ENCODE measurements around the gene HAGHL. TPM values are rescaled to one million over a fixed set of nuclear protein-coding genes. Genes with fewer than 3 reads are reported as not detected.

The HAGHL gene
- total and polyA plus RNA-seq, 2 of the 8 experiments (the other 6 are each of a cell fraction or from before 2014, with no cell fraction given): 26.6 to 26.9 TPM

DNA sequence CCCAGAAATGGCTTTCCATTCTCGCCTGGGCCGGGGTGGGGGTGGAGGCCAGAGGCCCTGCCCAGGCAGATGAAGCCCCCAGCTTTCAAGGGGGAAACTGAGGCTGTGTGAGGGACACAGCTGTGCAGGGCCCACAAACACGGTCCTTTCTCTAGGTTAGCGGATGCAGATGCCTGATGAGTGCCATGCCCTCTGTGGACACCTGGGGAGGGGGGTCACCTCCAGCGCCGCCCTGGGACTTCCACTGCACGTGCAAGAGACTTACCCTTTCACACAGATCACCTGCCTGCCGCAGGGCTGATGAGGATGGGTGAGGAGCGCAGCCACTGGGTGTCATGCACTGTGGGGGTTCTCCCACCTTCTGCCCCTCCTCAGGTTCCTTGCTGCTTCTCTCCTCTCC, 8.5 kb upstream of the HAGHL start:
- peaks cover 0 to 29% (median 19%) of the 10 kb centered on the region in 4 experiments; a peak in 5 of 7 replicates for H3K4me1 ChIP-seq (replicated peaks in 1 of 4; ENCODE audit: control insufficient read depth in 3 of 4, insufficient read depth in 4 of 4, low read length in 3 of 4)
- no peak overlapping the region for H3K4ac ChIP-seq (replicated peaks; ENCODE audit: insufficient read length, low read depth, low read length)
- no peak overlapping the region for H4K5ac ChIP-seq (ENCODE audit: insufficient read length, low read depth, low read length)
- DNase-seq (ENCODE audit: low read depth in 1 of 2, low spot score in 2 of 2) (no peak), FAIRE-seq (no peak)
- no peak overlapping the region for H2AK5ac ChIP-seq (ENCODE audit: low read depth, low read length)
- peaks cover 0 to 41% (median 24%) of the 10 kb centered on the region in 4 experiments; a peak in 6 of 7 replicates for H3K27me3 ChIP-seq (replicated peaks in 1 of 4; ENCODE audit: control insufficient read depth in 3 of 4, extremely low read depth in 1 of 4, insufficient read depth in 3 of 4, low read length in 3 of 4)
- TF ChIP-seq BCL11A (IDR thresholded peaks at IDR 0.05; ENCODE audit: low read depth in 2 of 2, low read length in 2 of 2): no peak
- TF ChIP-seq POLR2AphosphoS5 (IDR thresholded peaks at IDR 0.05; ENCODE audit: low read depth, low read length): no peak
- no peak for TF ChIP-seq ASH2L (IDR thresholded peaks at IDR 0.05; ENCODE audit: low read length)
- no peak for TF ChIP-seq TEAD4 (IDR thresholded peaks at IDR 0.05; ENCODE audit: low read depth, low read length)
- no peak for TF ChIP-seq JUND (IDR thresholded peaks at IDR 0.05; ENCODE audit: low read length)
- TF ChIP-seq SIRT6 (IDR thresholded peaks at IDR 0.05; ENCODE audit: low read length): no peak
- TF ChIP-seq TAF1 (IDR thresholded peaks at IDR 0.05; ENCODE audit: low read depth, low read length): no peak
- no peak for TF ChIP-seq EP300 (IDR thresholded peaks at IDR 0.05; ENCODE audit: borderline replicate concordance in 1 of 2, low read depth in 2 of 2, low read length in 2 of 2)
- no peak for TF ChIP-seq CTBP2 (IDR thresholded peaks at IDR 0.05; ENCODE audit: borderline replicate concordance, insufficient read depth, insufficient read length, low read length)
- H3K9me3 ChIP-seq (ENCODE audit: insufficient read depth in 2 of 2, low read depth in 1 of 2, low read length in 1 of 2): no peaks in the 10 kb centered on the region; a peak in 1 of 4 replicates
- ChIA-PET POLR2A (ENCODE audit: partially characterized antibody) (interaction anchor here (1.1 to 23.0 kb wide), 4 partner anchors 2 to 83 kb away, joined by 5 to 353 read pairs (median 204); partner anchors contain the start of genes ANTKMT, CCDC78, CIAO3 and GNG13), CTCF (ENCODE audit: partially characterized antibody) (interaction anchor here (32.4 to 35.8 kb wide), 3 partner anchors 1 to 66 kb away, joined by 424 to 977 read pairs (median 977); partner anchors contain the start of genes ANTKMT, CCDC78, CHTF18 and CIAO3)
- H4K8ac ChIP-seq (ENCODE audit: extremely low read depth, insufficient read depth, low read length): peak overlapping the region; percentile 35; the same call in 1 of the 2 replicates
- H3K18ac ChIP-seq (ENCODE audit: extremely low read depth, low read length): no peak overlapping the region
- no peak overlapping the region for H2BK120ac ChIP-seq (replicated peaks; ENCODE audit: low read depth, low read length)
- no peak overlapping the region for H3K9ac ChIP-seq (replicated peaks in 1 of 4; ENCODE audit: extremely low read depth in 1 of 4, low read depth in 3 of 4, low read length in 3 of 4)
- H2BK15ac ChIP-seq (ENCODE audit: low read length): no peak overlapping the region; the same call in 1 of the 2 replicates
- H2AFZ ChIP-seq (ENCODE audit: low read length): no peak overlapping the region
- H4K20me1 ChIP-seq (replicated peaks in 1 of 2; ENCODE audit: control insufficient read depth in 1 of 2, insufficient read depth in 2 of 2, low read length in 2 of 2): peaks cover 6 to 18% of the 10 kb centered on the region in 2 experiments
- no peak overlapping the region for H3K4me2 ChIP-seq (ENCODE audit: insufficient read depth in 1 of 2, low read depth in 2 of 2, low read length in 2 of 2)
- H3K4me3 ChIP-seq (ENCODE audit: extremely low read depth in 1 of 4, insufficient read depth in 2 of 4, low read depth in 3 of 4, low read length in 4 of 4): no peak overlapping the region
- H3K27ac ChIP-seq (ENCODE audit: low read depth, low read length): no peak overlapping the region; the same call in 1 of the 2 replicates
- peaks cover 19% of the 10 kb centered on the region; the same call in 1 of the 2 replicates for H3K23me2 ChIP-seq (ENCODE audit: low read depth, low read length)
- H3K56ac ChIP-seq (replicated peaks; ENCODE audit: insufficient read length, low read depth, low read length): no peak overlapping the region
- H2BK5ac ChIP-seq (ENCODE audit: low read depth, low read length): no peak overlapping the region
- H2BK20ac ChIP-seq (ENCODE audit: low read length): no peak overlapping the region
- no peak overlapping the region for H4K91ac ChIP-seq (replicated peaks; ENCODE audit: insufficient read length, low read length)
- H3K23ac ChIP-seq (ENCODE audit: insufficient read length): no peak overlapping the region
- H2BK12ac ChIP-seq (ENCODE audit: low read depth, low read length): no peak overlapping the region
- H3K79me2 ChIP-seq (ENCODE audit: control insufficient read depth in 1 of 2, insufficient read depth in 2 of 2, low read length in 2 of 2): no peaks in the 10 kb centered on the region
- WGBS, 2 experiments (ENCODE audit: extremely low coverage in 1 of 2, insufficient coverage in 1 of 2, insufficient read length in 1 of 2, insufficient replicate concordance in 2 of 2, low coverage in 1 of 2, low lambda C conversion rate in 2 of 2, missing lambda C conversion rate in 1 of 2): 86% methylated on average over 9 of the region's 9 CpGs; no CpG with 5 or more reads in 1 of the 2 experiments
- peaks cover 0 to 6% (median 0%) of the 10 kb centered on the region in 4 experiments; a peak in 1 of 8 replicates for H3K36me3 ChIP-seq (ENCODE audit: control insufficient read depth in 2 of 4, insufficient read depth in 4 of 4, low read length in 3 of 4)
- H3K14ac ChIP-seq (ENCODE audit: insufficient read length): no peak overlapping the region
- no peaks in the 10 kb centered on the region for H3K79me1 ChIP-seq (ENCODE audit: low read depth, low read length)

Data from H1 (cell line).